HCT116 (cell line): Measurements from ENCODE around the gene CAST. TPM values are rescaled to one million over a fixed set of nuclear protein-coding genes. Genes with fewer than 3 reads are reported as not detected.

Experiments used
- ATAC-seq: fragments of 200-7000 bp; cut with Tn5 transposase; 2 replicates; pipeline ENCODE4 v1.9.1; 2020; ENCODE audit warnings: mild to moderate bottlenecking, moderate library complexity
- BruUV-seq: library from RNA; stranded (reverse); fragments of 400-500 nt; replicated peaks from 2 replicates; lab custom pipeline; 2021; lab: Mats Ljungman, UMichigan
- CTCF ChIA-PET: fragments of 300-600 bp; sonication (Branson Sonifier 250); formaldehyde crosslinking; loops from one replicate; lab custom pipeline; 2021; ENCODE audit warnings: antibody characterized with exemption; lab: Charles Lee
- POLR2A ChIA-PET: fragments of 300-600, 350-600 bp; sonication (Branson Sonifier 250); formaldehyde crosslinking; loops from one replicate; lab custom pipeline; 2021; ENCODE audit warnings: antibody characterized with exemption; lab: Charles Lee
- RAD21 ChIA-PET, 2 experiments: fragments of 300-600 bp; sonication (Branson Sonifier 250); formaldehyde crosslinking; loops; one replicate each; lab custom pipeline; 2023; ENCODE audit warnings: low total read pairs in 2 of 2; ENCODE audit not compliant: uncharacterized antibody in 2 of 2, unreplicated experiment in 2 of 2, low non-redundant PET in 1 of 2; lab: Charles Lee
- DNase-seq: peaks from one replicate; pipeline ENCODE4 v3.0.0-alpha.2; 2010; ENCODE audit warnings: low read depth, low spot score
- H2AFZ ChIP-seq: fragments of 200-600 bp; shearing (Covaris generic), sonication (generic); 2 replicates; pipeline ENCODE4 v1.6.1; 2017; ENCODE audit warnings: low read depth, mixed run types, mixed read lengths, antibody characterized with exemption, low read length; ENCODE audit not compliant: poor library complexity, severe bottlenecking
- H3K27ac ChIP-seq: 2 replicates; pipeline ENCODE4 v1.5.1; 2012; ENCODE audit warnings: low read depth, low read length
- H3K27me3 ChIP-seq: fragments of 200-600 bp; sonication (generic); 2 replicates; pipeline ENCODE4 v1.6.1; 2016; ENCODE audit warnings: mixed run types, low read length, mixed read lengths; ENCODE audit not compliant: insufficient read depth
- H3K36me3 ChIP-seq, 2 experiments: fragments of 200-500 bp in 1 of 2; fragments of 200-600 bp in 1 of 2; sonication (Bioruptor generic) in 1 of 2; sonication (generic) in 1 of 2; 2 replicates each; pipeline versions ENCODE4 v1.5.1 to v1.6.1; 2014 to 2016; ENCODE audit warnings: low read length in 2 of 2, inconsistent platforms in 1 of 2, mixed read lengths in 1 of 2, mixed run types in 1 of 2; ENCODE audit not compliant: insufficient read depth in 2 of 2, control insufficient read depth in 1 of 2
- H3K4me1 ChIP-seq, 2 experiments: fragments of 200-600 bp in 1 of 2; sonication (generic) in 1 of 2; 2 replicates each; pipeline versions ENCODE4 v1.5.1 to v1.6.1; 2012 to 2017; ENCODE audit warnings: low read length in 2 of 2, inconsistent platforms in 1 of 2, mild to moderate bottlenecking in 1 of 2, mixed read lengths in 1 of 2, mixed run types in 1 of 2, moderate library complexity in 1 of 2; ENCODE audit not compliant: insufficient read depth in 2 of 2, control insufficient read depth in 1 of 2
- H3K4me2 ChIP-seq: fragments of 200-600 bp; sonication (generic); 2 replicates; pipeline ENCODE4 v1.6.1; 2017; ENCODE audit warnings: mixed run types, low read length, mixed read lengths
- H3K4me3 ChIP-seq, 2 experiments: fragments of 200-600 bp in 1 of 2; sonication (generic) in 1 of 2; replicated peaks in 1 of 2; 2 replicates each; pipeline ENCODE4 v1.5.1; 2011 to 2016; ENCODE audit warnings: low read length in 2 of 2, control low read depth in 1 of 2, low read depth in 1 of 2, mild to moderate bottlenecking in 1 of 2, mixed read lengths in 1 of 2, mixed run types in 1 of 2
- H3K79me2 ChIP-seq: fragments of 200-600 bp; sonication (generic); 2 replicates; pipeline ENCODE4 v1.6.1; 2017; ENCODE audit warnings: mild to moderate bottlenecking, mixed run types, low read length, moderate library complexity, mixed read lengths; ENCODE audit not compliant: insufficient read depth
- H3K9ac ChIP-seq: fragments of 200-600 bp; sonication (generic); 2 replicates; pipeline ENCODE4 v1.6.1; 2016; ENCODE audit warnings: low read length, mixed read lengths
- H3K9me2 ChIP-seq: fragments of 200-600 bp; sonication (generic), shearing (Covaris generic); 2 replicates; pipeline ENCODE4 v1.6.1; 2017; ENCODE audit warnings: mixed run types, mild to moderate bottlenecking, moderate library complexity; ENCODE audit not compliant: insufficient read depth
- H3K9me3 ChIP-seq, 2 experiments: fragments of 200-500 bp in 1 of 2; fragments of 200-600 bp in 1 of 2; sonication (Bioruptor generic) in 1 of 2; sonication (generic) in 1 of 2; 2 replicates each; pipeline ENCODE4 v1.6.1; 2014 to 2017; ENCODE audit warnings: low read length in 2 of 2, mixed read lengths in 2 of 2, inconsistent platforms in 1 of 2, low read depth in 1 of 2, mild to moderate bottlenecking in 1 of 2, mixed run types in 1 of 2, moderate library complexity in 1 of 2; ENCODE audit not compliant: control insufficient read depth in 1 of 2, insufficient read depth in 1 of 2
- H4K20me1 ChIP-seq: fragments of 200-600 bp; sonication (generic), shearing (Covaris generic); 2 replicates; pipeline ENCODE4 v1.6.1; 2017; ENCODE audit warnings: mixed run types, mild to moderate bottlenecking, moderate library complexity; ENCODE audit not compliant: insufficient read depth
- CBX3 ChIP-seq: IDR thresholded peaks from 2 replicates; pipeline ENCODE4 v1.6.1; 2012; ENCODE audit warnings: low read depth
- EGR1 ChIP-seq: IDR thresholded peaks from 2 replicates; pipeline ENCODE4 v1.6.1; 2012; ENCODE audit warnings: low read depth
- ELF1 ChIP-seq: IDR thresholded peaks from 2 replicates; pipeline ENCODE4 v1.6.1; 2012; ENCODE audit warnings: low read depth, borderline replicate concordance
- FOSL1 ChIP-seq: IDR thresholded peaks from 2 replicates; pipeline ENCODE4 v1.6.1; 2012; ENCODE audit warnings: low read depth
- JUND ChIP-seq: IDR thresholded peaks from 2 replicates; pipeline ENCODE4 v1.6.1; 2012
- POLR2A ChIP-seq: IDR thresholded peaks from 2 replicates; pipeline ENCODE4 v1.7.0; 2011; ENCODE audit warnings: borderline replicate concordance; ENCODE audit not compliant: insufficient read depth, insufficient read length; ENCODE audit errors: extremely low read depth
- POLR2AphosphoS5 ChIP-seq: IDR thresholded peaks from 2 replicates; pipeline ENCODE4 v1.6.1; 2011; ENCODE audit warnings: mild to moderate bottlenecking, low read depth, low read length, moderate library complexity
- RAD21 ChIP-seq: IDR thresholded peaks from 2 replicates; pipeline ENCODE4 v1.6.1; 2012; ENCODE audit warnings: low read depth, mild to moderate bottlenecking
- SIN3A ChIP-seq: IDR thresholded peaks from 2 replicates; pipeline ENCODE4 v1.6.1; 2012; ENCODE audit warnings: low read depth
- SP1 ChIP-seq: IDR thresholded peaks from 2 replicates; pipeline ENCODE4 v1.6.1; 2012; ENCODE audit warnings: low read depth
- SRF ChIP-seq: IDR thresholded peaks from 2 replicates; pipeline ENCODE4 v1.6.1; 2012; ENCODE audit warnings: low read depth
- ZBTB33 ChIP-seq: IDR thresholded peaks from 2 replicates; pipeline ENCODE4 v1.6.1; 2011; ENCODE audit warnings: mild to moderate bottlenecking, low read length, moderate library complexity; ENCODE audit not compliant: insufficient replicate concordance; ENCODE audit errors: extremely low read depth
- intact Hi-C: fragments of 100-400 bp; cut with micrococcal nuclease; formaldehyde crosslinking; loops from 2 replicates; pipeline ENCODE4 v1.10.0; 2022
- total RNA-seq: library from RNA; stranded (reverse); gene quantifications from one replicate; pipeline ENCODE4 v1.2.1, GENCODE V29; 2021; ENCODE audit not compliant: unreplicated experiment
- TF ChIP-seq, protein P1 (sequence below): IDR thresholded peaks from 2 replicates; pipeline ENCODE4 v1.6.1; 2012; ENCODE audit warnings: low read depth
- TF ChIP-seq, protein P2 (sequence below), 3 experiments: fragments of 200-600 bp in 1 of 3; sonication (generic) in 1 of 3; IDR thresholded peaks in 2 of 3; conservative IDR thresholded peaks in 1 of 3; 2 replicates each; pipeline ENCODE4 v1.5.1; 2012 to 2017; ENCODE audit warnings: low read depth in 2 of 3, low read length in 2 of 3, antibody characterized with exemption in 1 of 3, borderline replicate concordance in 1 of 3, control low read depth in 1 of 3, mild to moderate bottlenecking in 1 of 3, mixed read lengths in 1 of 3, mixed run types in 1 of 3, moderate library complexity in 1 of 3; ENCODE audit not compliant: insufficient read depth in 1 of 3

Gene CAST
- total RNA-seq, 1 experiment from 2014 or later, result 142 TPM

DNA sequence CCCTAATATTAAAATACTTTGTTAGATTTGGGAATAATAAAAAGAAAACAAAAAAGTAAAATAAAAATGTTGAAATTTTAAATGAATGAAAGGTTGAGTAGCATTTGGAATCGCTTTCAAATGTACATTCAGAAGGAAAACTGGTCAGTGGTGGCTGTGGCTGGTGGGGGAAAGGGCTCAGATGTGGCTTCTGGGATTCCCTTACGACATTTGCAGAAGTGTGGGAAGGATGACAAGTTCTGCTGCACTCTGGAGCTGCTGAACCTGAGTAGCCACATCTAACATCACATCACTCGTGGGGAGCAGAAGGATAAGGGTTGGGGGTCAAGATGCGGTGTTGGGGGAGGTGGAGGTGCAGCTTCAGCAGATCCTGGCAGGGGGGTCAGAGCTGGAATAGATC lies 25.6 kb upstream of the CAST start:
- Histone ChIP-seq H3K27me3 (no peaks in the 10 kb centered on the region), H3K9me3 (no peaks in the 10 kb centered on the region), H2AFZ (no peak overlapping the region), H3K79me2 (no peaks in the 10 kb centered on the region), H3K4me1 (no peaks in the 10 kb centered on the region), H3K27ac (no peak overlapping the region), H3K9ac (no peak overlapping the region), H3K4me3 (no peak overlapping the region), H3K4me2 (no peak overlapping the region), H3K36me3 (no peaks in the 10 kb centered on the region), H3K9me2 (no peaks in the 10 kb centered on the region), H4K20me1 (no peaks in the 10 kb centered on the region)
- no peak for ATAC-seq
- BruUV-seq, result no TSS peak
- intact Hi-C loops, result no loop called here
- POLR2A ChIA-PET, result no interaction called here
- DNase-seq, result no peak
- no peak for TF ChIP-seq JUND
- no peak for TF ChIP-seq FOSL1
- RAD21 ChIA-PET, result no interaction called here
- CTCF ChIA-PET, result interaction anchor here (0.9 to 1.1 kb wide), 2 partner anchors 26 to 35 kb away, joined by 3 read pairs; no protein-coding TSS in a partner anchor

GRCh38 chr5:96637196-96637595 lies 25.0 kb upstream of the CAST start:
- no peaks in the 10 kb centered on the region for H3K9me3 ChIP-seq
- no peaks in the 10 kb centered on the region for H3K9me2 ChIP-seq
- no peak overlapping the region for H3K4me2 ChIP-seq
- no peaks in the 10 kb centered on the region for H4K20me1 ChIP-seq
- no peaks in the 10 kb centered on the region for H3K79me2 ChIP-seq
- ChIA-PET CTCF (interaction anchor here (0.9 to 1.1 kb wide), 2 partner anchors 26 to 35 kb away, joined by 3 read pairs; no protein-coding TSS in a partner anchor), RAD21 (no interaction called here), POLR2A (no interaction called here)
- H2AFZ ChIP-seq, result no peak overlapping the region
- no peaks in the 10 kb centered on the region for H3K4me1 ChIP-seq
- no peaks in the 10 kb centered on the region for H3K27me3 ChIP-seq
- ATAC-seq, result no peak
- no peak overlapping the region for H3K9ac ChIP-seq
- no TSS peak for BruUV-seq
- no peaks in the 10 kb centered on the region for H3K36me3 ChIP-seq
- no peak for DNase-seq
- H3K4me3 ChIP-seq, result no peak overlapping the region
- H3K27ac ChIP-seq, result no peak overlapping the region
- intact Hi-C loops, result no loop called here
- TF ChIP-seq SIN3A, result no peak
- TF ChIP-seq, protein P1, sequence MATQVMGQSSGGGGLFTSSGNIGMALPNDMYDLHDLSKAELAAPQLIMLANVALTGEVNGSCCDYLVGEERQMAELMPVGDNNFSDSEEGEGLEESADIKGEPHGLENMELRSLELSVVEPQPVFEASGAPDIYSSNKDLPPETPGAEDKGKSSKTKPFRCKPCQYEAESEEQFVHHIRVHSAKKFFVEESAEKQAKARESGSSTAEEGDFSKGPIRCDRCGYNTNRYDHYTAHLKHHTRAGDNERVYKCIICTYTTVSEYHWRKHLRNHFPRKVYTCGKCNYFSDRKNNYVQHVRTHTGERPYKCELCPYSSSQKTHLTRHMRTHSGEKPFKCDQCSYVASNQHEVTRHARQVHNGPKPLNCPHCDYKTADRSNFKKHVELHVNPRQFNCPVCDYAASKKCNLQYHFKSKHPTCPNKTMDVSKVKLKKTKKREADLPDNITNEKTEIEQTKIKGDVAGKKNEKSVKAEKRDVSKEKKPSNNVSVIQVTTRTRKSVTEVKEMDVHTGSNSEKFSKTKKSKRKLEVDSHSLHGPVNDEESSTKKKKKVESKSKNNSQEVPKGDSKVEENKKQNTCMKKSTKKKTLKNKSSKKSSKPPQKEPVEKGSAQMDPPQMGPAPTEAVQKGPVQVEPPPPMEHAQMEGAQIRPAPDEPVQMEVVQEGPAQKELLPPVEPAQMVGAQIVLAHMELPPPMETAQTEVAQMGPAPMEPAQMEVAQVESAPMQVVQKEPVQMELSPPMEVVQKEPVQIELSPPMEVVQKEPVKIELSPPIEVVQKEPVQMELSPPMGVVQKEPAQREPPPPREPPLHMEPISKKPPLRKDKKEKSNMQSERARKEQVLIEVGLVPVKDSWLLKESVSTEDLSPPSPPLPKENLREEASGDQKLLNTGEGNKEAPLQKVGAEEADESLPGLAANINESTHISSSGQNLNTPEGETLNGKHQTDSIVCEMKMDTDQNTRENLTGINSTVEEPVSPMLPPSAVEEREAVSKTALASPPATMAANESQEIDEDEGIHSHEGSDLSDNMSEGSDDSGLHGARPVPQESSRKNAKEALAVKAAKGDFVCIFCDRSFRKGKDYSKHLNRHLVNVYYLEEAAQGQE, result no peak
- no peak for TF ChIP-seq RAD21
- no peak for TF ChIP-seq ELF1
- TF ChIP-seq SP1, result no peak
- no peak for TF ChIP-seq POLR2A
- TF ChIP-seq CBX3, result no peak
- TF ChIP-seq POLR2AphosphoS5, result no peak
- TF ChIP-seq FOSL1, result no peak
- TF ChIP-seq EGR1, result no peak
- no peak for TF ChIP-seq ZBTB33
- TF ChIP-seq, protein P2, sequence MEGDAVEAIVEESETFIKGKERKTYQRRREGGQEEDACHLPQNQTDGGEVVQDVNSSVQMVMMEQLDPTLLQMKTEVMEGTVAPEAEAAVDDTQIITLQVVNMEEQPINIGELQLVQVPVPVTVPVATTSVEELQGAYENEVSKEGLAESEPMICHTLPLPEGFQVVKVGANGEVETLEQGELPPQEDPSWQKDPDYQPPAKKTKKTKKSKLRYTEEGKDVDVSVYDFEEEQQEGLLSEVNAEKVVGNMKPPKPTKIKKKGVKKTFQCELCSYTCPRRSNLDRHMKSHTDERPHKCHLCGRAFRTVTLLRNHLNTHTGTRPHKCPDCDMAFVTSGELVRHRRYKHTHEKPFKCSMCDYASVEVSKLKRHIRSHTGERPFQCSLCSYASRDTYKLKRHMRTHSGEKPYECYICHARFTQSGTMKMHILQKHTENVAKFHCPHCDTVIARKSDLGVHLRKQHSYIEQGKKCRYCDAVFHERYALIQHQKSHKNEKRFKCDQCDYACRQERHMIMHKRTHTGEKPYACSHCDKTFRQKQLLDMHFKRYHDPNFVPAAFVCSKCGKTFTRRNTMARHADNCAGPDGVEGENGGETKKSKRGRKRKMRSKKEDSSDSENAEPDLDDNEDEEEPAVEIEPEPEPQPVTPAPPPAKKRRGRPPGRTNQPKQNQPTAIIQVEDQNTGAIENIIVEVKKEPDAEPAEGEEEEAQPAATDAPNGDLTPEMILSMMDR (IDR thresholded peaks at IDR 0.05 in 2 of 3, conservative IDR thresholded peaks at IDR 0.05 in 1 of 3; ENCODE audit: borderline replicate concordance in 1 of 3, insufficient read depth in 1 of 3, low read depth in 2 of 3, low read length in 2 of 3), result no peak
- no peak for TF ChIP-seq SRF
